DMS 273 (cell line): Measurements from ENCODE around the gene JPT2.
A peak's percentile ranks its signal among the peaks of the same experiment; 100 is the strongest.

ENCODE experiments used
- DNase-seq: peaks from one replicate; lab custom pipeline; 2025; ENCODE audit not compliant: unreplicated experiment; lab: John Stamatoyannopoulos, UW

The JPT2 gene

DNA sequence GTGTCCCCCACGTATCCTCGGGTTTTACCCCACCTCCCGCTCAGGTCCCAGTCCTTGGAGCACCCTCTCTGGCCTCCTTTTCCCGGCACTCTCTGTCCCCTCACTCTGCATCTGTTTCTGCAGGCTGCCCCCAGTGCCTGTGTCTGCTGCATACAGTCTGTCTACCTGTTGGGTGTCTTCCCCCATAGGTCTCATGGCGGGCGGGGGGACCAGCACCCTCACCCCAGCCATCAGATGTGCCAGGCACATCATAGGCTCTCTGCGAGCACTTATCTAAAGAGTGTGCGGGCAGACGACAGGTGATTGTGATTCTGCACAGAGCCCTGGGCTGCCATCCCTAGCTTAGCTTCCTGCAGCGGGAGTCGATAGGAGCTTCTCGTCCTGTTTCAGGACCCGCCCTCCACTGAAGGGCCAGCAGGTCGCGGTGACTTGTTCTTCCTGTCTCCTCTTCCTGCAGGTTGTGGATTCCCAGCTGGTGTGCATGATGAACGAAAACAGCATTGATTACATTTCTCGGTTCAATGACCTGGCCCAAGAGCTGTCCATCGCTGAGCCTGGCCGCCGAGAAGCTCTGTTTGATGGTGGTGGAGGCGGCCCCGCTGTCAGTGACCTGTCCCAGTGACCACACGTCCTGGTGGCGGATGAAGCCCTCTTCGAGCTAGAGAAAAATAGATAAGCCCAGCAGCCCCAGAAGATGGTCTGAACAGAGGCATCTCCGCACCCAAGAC, 4.5 kb upstream of the JPT2 start:
- no peak for DNase-seq

DNA sequence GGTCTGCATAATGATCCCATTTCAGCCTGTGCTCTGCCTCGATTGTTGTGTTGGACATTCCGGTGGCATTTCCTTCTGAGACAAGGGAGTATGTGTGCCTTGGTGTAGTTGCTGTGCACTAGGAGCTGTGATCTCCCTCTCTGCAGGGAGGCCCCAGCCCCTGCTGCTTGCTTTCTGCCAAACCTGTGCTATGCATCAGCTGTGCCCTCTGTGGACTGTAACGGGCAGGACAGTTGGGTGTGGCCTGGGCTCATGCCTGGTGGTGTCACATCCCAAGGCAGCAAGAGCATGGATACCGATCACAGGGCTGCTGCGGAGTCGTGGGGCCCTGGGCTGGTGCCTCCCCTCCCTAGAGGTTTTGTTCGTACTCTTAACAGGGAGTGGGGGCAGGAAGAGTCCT, 3.8 kb upstream of the JPT2 start:
- no peak for DNase-seq

DNA sequence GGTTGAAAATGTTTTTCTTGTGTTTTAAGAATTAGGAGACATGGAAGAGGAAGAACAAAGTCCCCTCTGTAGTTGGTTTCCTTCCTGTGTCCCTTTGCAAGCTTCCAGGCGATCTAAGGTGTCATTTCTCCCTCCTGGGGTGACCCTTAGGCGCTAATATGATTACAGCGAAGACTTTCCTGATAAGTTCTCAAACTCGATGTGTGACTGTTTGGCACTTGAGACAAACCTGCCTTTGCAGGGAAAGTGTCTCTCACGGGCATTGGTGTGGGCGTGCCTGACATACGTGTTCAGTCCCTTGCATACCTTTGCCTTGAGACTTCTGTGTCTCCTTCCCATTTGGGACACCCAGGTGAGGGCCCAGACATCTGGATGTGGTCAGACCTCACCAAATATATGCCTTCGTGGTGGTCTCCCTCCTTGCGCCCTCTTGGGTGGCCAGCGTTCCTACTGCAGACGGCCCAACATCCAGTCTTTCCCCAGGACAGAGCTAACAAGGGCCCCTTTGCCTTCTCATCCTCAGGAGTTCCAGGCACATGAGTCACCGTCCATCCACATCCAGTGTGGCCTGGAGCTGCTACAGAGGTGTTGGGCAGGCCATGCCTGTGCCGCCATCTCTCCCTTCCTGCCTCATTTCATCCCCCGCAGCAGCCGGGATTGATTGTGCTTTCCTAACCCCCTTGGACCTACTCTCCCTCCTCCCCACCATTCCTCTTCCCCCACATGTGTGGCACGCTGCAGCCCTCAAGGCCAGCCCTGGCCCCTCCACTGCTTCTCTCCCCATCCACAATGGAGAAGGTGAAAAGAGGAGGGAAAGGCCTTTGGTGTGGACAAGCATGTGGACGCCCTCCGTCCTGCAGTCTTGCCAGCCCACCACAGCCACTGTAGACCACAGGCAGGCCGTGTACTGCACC, 3.1 kb upstream of the JPT2 start:
- DNase-seq, result no peak

DNA sequence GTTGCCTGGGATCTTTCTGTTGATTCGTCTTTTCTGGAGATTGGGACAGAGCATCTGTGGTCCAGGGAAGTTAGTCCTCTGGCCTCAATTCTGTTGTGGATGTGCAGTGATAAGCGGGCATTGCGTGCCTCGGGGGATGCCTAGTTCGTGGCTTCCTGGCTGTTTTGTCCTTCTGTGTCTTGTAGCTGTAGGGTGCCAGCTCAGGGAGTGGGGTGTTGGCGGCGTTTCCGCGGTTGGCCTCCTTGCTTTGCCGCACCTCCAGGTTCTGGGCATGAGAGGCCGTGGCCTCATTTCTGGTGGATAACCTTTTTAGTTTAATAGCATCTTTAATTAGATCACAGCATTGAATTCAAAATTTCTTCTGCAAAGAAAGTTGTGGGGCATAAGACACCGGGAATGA, 1.4 kb upstream of the JPT2 start:
- DNase-seq, result no peak

DNA sequence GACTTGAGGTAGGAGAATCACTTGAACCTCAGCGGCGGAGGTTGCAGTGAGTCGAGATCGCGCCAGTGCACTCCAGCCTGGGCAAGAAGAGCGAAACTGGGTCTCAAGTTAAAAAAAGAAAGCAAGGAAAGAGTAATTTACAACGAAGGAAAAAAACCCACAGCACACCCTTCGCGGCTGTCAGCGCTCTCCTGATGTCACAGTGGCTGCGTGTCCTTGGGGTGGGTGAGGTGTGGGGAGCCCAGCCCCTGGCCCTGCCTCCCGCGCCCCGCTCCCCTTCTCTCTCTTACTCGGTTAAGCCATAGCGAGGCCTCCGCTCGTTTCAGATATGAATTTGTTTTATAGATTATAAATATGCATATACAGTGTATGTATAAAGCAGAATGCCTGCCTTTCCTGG, 740 bp upstream of the JPT2 start:
- DNase-seq, result no peak

DNA sequence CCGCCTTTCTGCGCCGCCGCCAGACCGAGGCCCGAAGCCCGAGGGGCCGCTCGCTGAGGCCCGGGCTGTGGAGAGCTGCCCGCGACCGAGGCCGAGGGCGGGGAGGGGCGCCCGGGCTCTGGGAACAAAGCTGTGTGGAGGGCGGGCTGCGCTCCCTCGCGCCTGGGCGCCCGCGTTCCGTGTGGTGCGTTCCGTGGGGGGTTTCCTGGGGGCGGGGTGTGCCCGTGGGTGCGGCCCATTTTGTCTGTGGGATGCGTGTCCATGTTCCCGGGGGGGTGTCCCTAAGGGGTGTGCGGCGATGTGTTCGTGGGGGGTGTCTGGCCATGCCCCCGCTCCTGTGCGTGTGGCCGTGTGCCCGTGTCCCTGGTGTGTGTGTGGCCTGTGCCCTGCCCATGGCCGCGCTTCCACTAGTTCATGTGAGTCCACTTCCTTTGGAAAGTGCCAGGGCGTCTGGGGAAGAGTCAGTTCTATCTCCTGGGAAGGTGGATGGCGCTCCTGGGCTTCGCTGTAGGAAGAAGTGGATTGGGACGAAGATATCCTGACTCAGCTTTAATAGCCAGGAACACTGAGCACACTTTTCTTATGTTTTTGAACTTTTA, 520 bp downstream of the JPT2 start:
- peak; percentile 52 for DNase-seq

DNA sequence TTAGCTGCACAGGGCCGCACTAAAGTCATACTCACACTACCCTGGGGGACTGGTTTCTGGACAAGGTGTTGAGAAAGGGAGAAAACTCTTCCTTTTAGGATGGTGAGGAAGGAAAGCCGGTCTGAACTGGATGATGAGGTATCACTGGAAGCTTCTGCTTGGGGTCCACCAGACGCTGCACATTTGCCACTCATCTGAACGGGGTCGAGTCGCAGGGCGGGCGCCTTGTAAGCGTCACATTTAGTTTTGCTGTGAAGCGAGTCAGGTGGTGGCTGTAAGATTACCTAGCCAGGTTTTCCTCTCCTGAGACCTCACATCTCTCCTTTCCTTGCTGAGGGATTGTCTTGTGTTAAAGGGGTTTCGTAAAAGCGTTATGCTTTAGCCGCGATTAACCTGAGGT, 2.3 kb downstream of the JPT2 start:
- no peak for DNase-seq

DNA sequence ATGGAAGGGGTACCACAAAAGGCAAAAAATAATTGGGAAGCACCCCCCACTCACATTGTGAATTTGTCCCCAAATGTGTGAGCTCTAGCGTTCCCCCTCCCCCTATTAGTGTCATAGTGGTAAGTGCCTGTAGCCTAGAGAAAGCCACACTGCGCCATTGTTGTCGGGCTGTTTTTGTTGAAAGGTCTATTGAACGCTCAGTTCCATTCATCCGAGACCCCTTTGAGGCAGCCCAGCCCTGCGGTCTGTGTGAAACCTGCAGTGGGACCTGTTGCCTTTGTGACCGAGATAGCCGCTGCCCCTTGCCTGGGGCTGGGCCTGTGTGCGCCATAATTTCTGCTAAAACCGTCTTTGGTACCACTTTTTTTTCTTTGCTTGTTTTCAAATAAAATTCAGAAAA, 3.0 kb downstream of the JPT2 start:
- no peak for DNase-seq

DNA sequence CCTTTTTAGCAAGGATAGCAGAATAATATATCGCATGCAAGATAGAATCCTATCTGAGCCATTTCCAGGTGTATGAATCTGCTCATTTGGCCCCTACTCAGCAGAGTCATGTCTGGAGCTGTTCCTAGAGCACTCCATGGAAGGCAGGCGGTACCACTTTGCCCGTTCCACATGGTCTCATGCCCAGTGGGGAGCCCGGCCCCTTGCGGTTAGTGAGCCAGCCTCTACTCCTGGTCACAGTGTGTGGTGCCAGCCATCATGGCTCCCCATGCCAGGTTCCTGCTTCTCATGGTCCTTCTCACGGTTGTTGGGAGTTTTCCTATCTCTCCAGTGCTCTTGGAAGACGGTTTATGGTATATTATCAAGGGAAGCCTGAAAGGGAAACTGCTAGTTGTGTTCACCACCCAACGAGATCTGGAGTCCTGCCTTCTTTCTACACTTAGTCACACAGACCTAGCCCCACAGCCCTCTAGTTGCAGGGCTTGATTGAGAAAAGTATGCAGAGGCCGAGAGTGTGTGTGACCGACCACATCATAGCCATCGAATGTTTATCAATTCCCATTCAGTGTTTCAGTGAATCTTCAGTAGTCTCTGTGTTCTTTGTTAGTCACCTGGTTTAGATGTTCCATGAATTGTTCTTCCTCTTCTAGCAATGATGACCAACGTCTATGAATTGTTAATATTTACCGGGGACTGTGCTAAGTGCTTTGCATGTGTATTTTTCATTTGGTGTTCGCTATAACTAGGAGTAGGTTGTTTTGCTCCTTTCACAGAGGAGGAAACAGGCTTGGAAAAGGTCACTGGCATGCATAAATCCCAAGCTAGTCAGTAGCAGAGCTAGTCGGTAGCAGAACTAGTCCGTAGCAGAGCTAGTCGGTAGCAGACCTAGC, 9.6 kb downstream of the JPT2 start:
- no peak for DNase-seq

DNA sequence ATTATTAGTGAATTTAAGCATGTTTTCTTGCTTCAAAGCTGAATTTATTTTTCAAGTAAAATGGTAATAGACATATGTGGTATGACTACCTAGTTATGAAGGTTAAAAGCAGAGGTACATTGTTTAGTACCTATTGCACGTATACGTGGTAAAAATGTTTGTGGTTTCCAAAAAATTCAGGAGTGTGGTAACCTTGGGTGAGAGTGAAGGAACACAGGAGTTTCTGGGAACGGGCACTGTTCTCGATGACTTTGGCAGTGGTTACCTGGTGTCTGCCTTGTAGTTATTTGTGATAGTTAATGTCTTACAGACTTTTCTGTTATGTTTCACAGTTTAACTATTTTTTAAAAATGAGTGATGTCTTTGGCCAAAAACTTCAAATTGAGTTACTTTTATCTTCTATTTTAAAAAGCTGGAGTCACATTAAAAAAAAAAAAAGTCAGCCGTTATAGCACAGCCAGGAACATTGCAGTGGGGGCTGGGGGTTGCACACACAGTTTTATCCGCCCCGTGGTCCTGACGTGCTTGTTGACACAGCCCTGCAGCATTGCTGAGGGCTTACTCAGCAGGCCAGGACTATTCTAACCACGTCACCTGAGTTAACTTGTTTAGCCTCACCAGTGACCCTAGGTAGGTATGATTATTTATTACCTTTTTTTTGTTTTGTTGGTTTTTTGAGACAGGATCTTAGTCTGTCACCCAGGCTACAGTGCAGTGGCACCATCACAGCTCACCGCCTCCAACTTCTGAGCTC, 10.9 kb downstream of the JPT2 start:
- DNase-seq, result no peak

DNA sequence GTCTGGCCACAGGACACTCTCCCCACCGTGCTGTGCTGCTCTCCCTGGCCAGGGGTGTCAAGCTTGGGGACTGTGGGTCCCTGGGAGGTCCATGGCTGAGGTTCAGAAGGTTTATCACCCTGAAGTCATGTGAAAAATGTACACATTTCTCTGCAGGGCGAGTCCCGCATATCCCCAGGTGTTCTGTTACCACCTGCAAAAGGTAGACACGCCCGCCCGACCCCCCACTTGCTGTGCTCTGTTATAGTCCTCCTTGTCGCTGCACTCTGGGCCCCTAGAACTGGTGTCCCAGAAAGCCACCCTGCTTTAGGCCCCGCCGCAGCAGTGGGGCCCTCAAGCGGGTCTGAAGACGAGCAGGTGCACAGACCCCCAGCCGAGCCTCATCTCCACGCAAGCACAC, 11.8 kb downstream of the JPT2 start:
- no peak for DNase-seq

DNA sequence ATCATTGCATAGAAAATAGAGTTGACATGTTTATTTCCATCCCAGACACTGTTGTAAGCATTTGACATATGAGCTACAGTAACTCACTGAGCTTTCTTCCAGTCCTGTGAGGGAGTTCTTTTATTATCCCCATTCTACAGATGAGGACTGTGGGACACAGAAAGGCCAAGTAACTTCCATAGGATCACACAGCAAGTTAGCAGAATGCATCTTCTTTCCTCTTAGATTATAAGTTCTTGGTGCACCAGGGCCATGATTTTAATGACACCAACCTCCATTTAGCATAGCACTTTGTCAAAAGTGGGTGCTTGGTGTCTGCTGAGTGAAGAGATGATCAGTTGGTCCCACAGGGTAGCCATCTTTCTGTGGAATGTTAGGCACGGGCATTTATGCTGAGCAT, 12.7 kb downstream of the JPT2 start:
- DNase-seq, result no peak

DNA sequence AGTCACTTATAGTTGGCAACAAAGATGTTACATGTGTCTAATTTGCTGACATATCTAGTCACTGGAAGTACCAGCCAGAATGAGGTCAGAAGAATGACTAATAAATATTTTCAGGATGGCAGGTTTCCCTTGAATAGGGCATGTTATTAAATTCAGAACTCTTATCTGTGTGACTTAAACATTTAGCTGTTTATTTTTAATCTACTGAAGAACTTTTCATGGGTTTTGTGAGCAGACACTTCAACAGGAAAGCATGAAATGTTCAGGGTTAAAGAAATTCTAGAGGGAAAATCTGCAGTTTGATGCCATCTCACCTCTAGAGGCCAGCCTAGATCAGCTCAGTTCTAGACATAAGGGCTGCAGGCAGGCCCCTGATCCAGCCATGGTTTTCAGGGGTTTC, 13.2 kb downstream of the JPT2 start:
- no peak for DNase-seq

DNA sequence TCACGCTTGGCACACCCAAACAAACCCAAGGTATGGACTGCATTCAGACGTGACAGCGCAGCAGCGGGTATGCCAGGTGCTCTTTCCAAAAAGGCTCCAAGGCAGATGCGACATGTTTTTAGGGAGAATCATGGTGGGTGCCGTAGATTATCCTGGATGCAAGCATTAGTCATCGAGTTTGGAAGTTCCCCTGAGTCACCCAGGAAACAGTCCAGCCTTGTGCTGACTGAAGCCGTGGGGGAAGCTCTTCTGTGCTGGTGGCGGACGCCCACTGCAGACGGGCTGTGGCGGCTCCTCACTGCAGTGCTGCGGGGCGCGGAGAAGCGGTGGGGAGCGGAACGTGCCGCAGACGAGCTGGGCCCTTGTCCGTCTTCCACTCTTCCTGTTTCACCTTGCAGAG, 13.9 kb downstream of the JPT2 start:
- no peak for DNase-seq

DNA sequence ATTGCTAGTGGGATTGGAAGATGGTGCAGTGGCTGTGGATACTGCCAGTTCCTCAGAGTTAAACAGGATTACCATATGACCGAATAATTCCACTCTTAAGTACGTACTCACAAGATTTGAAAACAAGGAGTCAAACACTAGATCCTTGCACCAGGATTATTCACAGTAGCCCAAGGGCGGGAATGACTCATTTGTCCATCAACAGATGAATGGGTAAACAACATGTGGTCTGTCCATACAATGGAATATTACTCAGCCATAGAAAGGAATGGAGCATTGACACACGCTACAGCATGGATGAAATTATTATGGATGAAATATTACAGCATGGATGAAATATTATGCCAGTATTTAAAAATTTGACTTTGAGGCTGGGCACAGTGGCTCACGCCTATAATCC, 18.8 kb downstream of the JPT2 start:
- no peak for DNase-seq

DNA sequence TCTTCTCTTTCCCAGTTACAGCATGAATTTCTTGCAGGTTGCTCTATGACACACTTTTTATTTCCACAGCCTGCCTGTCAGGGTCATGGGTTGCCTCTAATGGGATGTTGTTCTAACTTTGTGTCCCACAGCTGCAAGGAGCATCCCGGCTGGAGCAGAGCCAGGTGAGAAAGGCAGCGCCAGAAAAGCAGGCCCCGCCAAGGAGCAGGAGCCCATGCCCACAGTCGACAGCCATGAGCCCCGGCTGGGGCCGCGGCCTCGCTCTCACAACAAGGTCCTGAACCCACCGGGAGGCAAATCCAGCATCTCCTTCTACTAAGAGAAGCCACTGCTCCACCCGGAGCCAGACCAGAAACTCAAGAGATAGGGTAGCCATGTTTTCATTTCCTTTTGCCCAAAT, 20.6 kb downstream of the JPT2 start:
- DNase-seq, result no peak

DNA sequence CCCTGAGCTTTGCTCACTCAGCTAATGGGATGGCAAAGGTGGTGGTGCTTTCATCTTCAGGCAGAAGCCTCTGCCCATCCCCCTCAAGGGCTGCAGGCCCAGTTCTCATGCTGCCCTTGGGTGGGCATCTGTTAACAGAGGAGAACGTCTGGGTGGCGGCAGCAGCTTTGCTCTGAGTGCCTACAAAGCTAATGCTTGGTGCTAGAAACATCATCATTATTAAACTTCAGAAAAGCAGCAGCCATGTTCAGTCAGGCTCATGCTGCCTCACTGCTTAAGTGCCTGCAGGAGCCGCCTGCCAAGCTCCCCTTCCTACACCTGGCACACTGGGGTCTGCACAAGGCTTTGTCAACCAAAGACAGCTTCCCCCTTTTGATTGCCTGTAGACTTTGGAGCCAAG, 22.2 kb downstream of the JPT2 start:
- DNase-seq, result no peak

DNA sequence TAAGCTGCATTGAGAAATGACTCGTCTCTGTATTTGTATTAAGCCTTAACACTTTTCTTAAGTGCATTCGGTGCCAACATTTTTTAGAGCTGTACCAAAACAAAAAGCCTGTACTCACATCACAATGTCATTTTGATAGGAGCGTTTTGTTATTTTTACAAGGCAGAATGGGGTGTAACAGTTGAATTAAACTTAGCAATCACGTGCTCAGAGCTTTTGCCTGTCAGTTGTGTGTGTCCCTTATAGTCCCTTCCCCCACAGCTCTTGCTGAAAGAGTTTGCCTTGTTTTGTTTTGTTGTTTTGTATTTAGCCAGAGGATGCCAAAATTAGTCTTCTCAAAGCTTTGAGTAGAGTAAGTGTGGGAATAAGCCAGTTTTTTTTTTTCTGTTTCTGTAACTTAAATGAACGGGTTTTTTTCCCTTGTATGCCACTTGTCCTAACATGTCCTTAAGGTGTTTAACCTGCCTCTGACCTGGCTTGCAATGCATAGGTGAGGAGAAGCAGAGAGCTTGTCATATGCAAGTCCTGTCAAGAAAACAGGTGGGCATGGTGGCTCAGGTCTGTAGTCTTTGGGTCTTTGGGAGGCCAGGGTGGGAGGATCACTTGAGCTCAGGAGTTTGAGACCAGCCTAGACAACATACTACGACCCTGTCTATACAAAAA, 23.3 kb downstream of the JPT2 start:
- DNase-seq, result no peak

DNA sequence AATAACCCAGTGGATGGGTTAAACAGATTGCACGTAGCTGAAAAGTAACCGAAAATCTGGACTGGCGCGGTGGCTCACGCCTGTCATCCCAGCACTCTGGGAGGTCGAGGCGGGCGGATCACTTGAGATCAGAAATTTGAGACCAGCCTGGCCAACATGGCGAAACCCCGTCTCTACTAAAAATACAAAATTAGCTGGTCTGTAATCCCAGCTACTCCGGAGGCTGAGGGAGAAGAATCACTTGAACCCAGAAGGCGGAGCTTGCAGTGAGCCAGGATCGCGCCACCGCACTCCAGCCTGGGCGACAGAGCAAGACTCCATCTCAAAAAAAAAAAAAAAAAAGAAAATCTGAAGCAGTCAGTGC, 27.2 kb downstream of the JPT2 start:
- peak; percentile 70 for DNase-seq
